Left ventricle myocardium superior (tissue), 1 donor: ENCODE results near the gene UCHL5. TPM values are rescaled to one million over a fixed set of nuclear protein-coding genes. Genes with fewer than 3 reads are reported as not detected.
"Not testable (repeated sequence)": the region's sequence is repeated elsewhere in the genome, so short reads cannot be mapped to it uniquely, and the experiment has no call there.

Experiments
- ATAC-seq: fragments of 200-7000 bp; cut with Tn5 transposase; one replicate; pipeline ENCODE4 v1.9.1; 2020; ENCODE audit warnings: mild to moderate bottlenecking, moderate library complexity
- DNase-seq: peaks from one replicate; pipeline ENCODE4 v3.0.0-alpha.2; 2020
- intact Hi-C: fragments of 100-400 bp; cut with micrococcal nuclease; formaldehyde crosslinking; loops from one replicate; pipeline ENCODE4 v1.11.0; 2022
- total RNA-seq: library from RNA; stranded (reverse); fragmentation: NEBNext Ultra II Directional; extraction: Animal tissue kit (Norgen Biotek cat#: 25700); gene quantifications from one replicate; pipeline ENCODE4 v1.2.1, GENCODE V29; 2021
- donor health status: DM: no; HTN: yes; CAD: no; lungs with severe emphysema.

Gene UCHL5
- total RNA-seq, 1 donor from 2014 or later: 45.3 TPM

GRCh38 chr1:193025218-193025617, 33.9 kb downstream of the UCHL5 start:
- intact Hi-C loops: no loop called here
- peak; percentile 34 for ATAC-seq
- DNase-seq: no peak

- DNase-seq (no peak), ATAC-seq (peak; percentile 51)
- intact Hi-C loops: loop anchor here (5.0 kb wide), 2 partner anchors 212 to 542 kb away; partner anchors contain the start of gene RGS2
Observed at GRCh38 chr1:193019442-193020026, 39.6 kb downstream of the UCHL5 start.

GRCh38 chr1:193016788-193017187, 42.4 kb downstream of the UCHL5 start:
- ATAC-seq: no peak
- intact Hi-C loops: loop anchor here (5.0 kb wide), 2 partner anchors 209 to 539 kb away; partner anchors contain the start of gene RGS2
- DNase-seq: no peak

DNA sequence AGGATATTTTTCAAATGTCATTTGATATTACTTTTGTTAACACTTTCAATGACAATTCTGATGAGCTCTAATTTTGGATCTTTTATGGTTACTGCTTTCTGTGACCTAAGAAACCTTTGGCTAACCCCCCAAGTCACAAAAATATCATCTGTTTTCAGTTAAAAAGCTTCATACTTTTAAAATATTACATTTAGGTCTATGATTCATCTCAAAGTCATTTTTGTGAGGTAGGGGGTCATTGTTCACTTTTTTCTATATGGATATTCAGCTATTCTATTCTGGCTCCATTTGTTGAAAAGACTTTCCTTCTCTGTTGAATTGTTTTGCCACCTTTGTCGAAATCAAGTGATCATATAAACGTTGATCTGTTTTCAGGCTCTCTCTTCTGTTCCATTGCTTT, 44.8 kb downstream of the UCHL5 start:
- intact Hi-C loops: no loop called here
- no peak for ATAC-seq
- no peak for DNase-seq

- peak; percentile 88 for ATAC-seq
Observed at GRCh38 chr1:193013707-193014106, 45.5 kb downstream of the UCHL5 start.

DNA sequence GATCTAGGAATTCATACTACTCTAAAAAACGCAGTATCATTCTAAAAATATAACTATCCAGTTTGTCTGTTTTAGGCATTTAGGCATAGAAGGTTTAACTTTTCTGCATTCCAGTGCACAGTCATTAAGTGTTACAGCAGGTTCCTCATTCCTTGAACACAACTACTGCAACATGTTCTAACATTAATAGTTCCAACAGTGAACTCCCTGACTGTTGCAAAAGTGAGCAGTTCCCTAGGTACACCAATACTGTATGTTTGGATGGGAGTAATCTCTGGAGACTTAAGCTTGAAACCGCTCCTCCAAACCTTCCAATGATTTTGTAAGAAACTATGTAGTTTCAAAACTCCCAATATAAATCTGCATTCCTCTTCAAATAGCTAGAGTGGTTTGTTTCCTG, 46.2 kb downstream of the UCHL5 start:
- DNase-seq (no peak), ATAC-seq (peak; percentile 80)
- intact Hi-C loops: no loop called here

More at GRCh38 chr1:193013707-193014106, 45.5 kb downstream of the UCHL5 start:
- no peak for DNase-seq
- intact Hi-C loops: no loop called here

GRCh38 chr1:193011406-193011805, 47.8 kb downstream of the UCHL5 start:
- intact Hi-C loops: no loop called here
- DNase-seq: no peak
- ATAC-seq: no peak

DNA sequence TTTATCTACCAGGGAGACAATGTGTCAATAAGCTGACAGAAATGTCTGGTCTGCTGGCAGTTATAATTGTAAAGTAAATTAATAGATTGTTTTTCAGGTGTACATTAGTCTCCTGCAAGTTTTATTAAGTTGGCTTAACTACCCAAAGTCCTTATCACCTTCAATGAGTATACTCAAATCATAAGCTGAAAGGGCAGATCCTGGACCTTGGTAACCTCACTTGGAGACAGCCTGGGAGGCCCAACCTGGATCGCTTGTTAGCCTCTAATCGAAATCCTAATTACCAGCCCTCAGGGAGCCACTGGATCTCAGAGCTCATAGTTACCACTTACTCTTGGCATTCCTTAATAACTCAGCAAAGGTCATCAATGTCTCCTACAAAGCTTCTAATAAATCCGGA, 49.7 kb downstream of the UCHL5 start:
- DNase-seq: no peak
- intact Hi-C loops: no loop called here
- ATAC-seq: no peak

- DNase-seq (no peak), ATAC-seq (no peak)
- intact Hi-C loops: no loop called here
Observed at GRCh38 chr1:193005785-193006184, 53.4 kb downstream of the UCHL5 start.

DNA sequence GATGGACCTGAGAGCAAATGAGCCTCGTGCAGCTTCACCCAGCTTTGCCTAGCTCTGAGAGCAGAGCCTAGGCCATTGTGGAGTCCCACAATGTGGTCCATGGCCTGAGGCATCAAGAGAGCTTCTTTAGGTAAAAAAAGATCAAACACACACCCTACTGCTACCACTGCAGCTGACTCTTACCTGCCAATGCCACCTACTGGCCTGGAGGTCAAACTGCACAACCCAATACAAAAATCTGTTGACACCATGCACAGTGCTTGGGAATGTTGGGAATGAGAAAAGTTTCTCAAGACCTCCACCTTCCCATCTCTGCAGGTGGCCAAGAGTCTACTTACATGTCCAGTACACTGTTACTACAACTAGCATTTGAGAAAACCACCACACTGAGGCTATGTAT, 60.6 kb downstream of the UCHL5 start:
- intact Hi-C loops: no loop called here
- ATAC-seq (no peak), DNase-seq (no peak)

GRCh38 chr1:192994141-192994540, 65.0 kb downstream of the UCHL5 start:
- DNase-seq: no peak
- no peak for ATAC-seq
- intact Hi-C loops: no loop called here

GRCh38 chr1:192993426-192994085, 65.6 kb downstream of the UCHL5 start:
- DNase-seq (no peak), ATAC-seq (no peak)
- intact Hi-C loops: no loop called here

GRCh38 chr1:192986748-192987334, 72.3 kb downstream of the UCHL5 start:
- DNase-seq, intact Hi-C loops: not testable (repeated sequence)

DNA sequence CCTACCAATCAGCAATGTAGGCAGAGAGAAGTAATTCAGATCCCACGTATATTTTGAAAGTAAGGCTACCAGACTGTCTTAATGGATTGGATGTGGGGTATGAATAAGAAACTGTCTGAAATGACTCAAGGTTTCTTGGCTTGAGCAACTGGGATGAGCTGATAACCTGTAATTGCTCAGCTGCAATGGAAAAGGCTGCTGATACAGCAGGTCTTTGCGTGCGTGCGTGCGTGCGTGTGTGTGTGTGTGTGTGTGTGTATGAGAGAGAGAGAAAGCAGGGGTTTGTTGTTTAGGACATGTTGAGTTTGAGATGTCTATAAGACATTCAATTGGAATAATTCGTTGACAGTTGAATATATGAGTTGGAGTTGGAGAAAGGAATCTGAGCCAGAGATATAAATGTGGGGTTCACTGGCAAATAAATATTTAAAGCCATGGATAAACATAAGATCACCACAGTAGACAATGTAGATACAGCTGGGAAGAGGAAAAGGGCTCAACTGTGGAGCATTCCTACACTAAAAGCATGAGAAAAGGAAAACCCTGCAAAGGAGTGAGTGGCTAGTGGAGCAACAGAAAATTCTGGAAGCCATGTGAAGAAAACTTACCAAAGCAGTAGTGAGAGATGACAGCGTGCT, 72.9 kb downstream of the UCHL5 start:
- no peak for ATAC-seq

More at GRCh38 chr1:192986748-192987334, 72.3 kb downstream of the UCHL5 start:
- not testable (repeated sequence) for ATAC-seq

DNA sequence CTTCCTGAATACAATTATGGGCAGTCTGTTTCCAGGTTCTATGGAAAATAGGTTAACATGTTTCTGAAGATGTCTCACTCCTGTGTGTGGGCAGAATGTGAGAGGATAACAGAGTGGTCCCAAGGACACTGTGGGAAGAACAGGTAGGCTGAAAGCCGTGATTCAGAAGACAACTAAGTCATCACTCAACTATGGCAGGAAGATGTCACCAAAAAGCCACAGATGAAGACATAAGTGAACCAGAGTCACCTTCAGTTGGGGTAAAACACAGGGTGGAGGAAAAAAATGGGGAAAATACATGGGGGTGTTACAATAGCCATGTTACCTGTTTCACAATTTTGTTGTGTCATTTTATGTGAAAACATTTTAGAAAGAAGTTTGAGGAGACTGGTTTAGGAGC, 75.1 kb downstream of the UCHL5 start:
- ATAC-seq (no peak), DNase-seq (no peak)
- intact Hi-C loops: no loop called here

More for the DNA sequence above, 72.9 kb downstream of the UCHL5 start:
- intact Hi-C loops: no loop called here
- DNase-seq: no peak

- intact Hi-C loops: no loop called here
- ATAC-seq (no peak), DNase-seq (no peak)
Observed at GRCh38 chr1:192983349-192983980, 75.7 kb downstream of the UCHL5 start.

GRCh38 chr1:192980856-192981255, 78.3 kb downstream of the UCHL5 start:
- no peak for ATAC-seq
- DNase-seq: no peak
- intact Hi-C loops: no loop called here

DNA sequence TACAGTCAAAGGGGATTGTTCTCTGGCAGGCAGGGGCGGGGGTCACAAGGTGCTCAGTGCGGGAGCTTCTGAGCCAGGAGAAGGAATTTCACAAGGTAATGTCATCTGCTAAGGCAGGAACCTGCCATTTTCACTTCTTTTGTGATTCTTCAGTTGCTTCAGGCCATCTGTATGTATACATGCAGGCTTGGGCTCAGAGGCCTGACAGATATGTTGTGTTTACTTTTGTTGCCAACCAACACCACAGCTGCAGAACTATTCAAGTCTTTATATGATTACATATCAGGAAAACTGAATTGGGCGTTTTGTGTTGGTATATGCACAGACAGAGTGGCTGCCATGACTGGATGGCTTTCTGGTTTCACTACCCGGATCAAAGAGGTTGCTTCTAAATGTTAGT, 78.8 kb downstream of the UCHL5 start:
- DNase-seq, ATAC-seq, intact Hi-C loops: not testable (repeated sequence)

DNA sequence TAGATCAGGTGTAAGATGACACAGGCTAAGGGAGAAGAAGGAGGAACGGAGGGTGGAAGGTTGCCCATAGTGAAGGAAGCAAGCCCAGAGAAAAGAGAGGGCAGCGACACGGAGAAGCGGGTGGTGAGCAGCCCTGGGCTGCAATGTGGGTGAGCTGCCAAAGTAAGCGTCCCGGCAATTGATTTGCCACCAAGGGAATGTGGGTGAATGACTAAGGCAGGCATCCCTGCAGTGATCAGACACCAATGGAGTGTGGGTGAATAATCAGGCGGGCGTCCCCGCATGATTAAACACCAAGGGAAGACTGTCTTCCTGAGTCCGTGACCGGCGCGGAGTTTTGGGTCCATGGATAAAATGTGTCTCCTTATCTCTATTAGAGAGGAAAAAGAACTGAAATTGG, 79.6 kb downstream of the UCHL5 start:
- intact Hi-C loops: no loop called here
- ATAC-seq (no peak), DNase-seq (no peak)
